GM12873 (cell line): ENCODE results near the gene PLLP.

Experiments used
- TF ChIP-seq, protein P1 (sequence below): IDR thresholded peaks from 2 replicates; pipeline ENCODE4 v1.5.1; 2012; ENCODE audit warnings: low read depth, mild to moderate bottlenecking, moderate library complexity, low read length, control low read depth; ENCODE audit not compliant: insufficient read depth; ENCODE audit errors: missing control alignments

PLLP gene

DNA sequence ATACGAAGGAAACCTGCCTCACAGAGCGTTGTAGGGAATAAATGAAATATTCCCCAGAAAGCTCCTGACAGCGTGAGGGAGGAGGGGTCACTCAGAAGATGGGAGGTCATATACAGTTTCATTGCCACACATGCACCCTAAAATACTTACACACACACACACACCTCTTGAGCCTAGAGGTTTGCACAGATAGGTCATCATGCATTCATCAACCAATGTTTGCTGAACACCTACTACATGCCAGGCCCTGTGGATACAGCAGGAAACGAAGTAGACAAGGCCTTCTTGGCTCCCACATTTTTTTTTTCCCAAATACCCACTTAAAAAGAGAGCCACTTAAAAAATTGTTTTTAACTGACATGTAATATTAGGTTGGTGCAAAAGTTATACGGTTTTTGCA, 907 bp upstream of the PLLP start:
- TF ChIP-seq, protein P1, sequence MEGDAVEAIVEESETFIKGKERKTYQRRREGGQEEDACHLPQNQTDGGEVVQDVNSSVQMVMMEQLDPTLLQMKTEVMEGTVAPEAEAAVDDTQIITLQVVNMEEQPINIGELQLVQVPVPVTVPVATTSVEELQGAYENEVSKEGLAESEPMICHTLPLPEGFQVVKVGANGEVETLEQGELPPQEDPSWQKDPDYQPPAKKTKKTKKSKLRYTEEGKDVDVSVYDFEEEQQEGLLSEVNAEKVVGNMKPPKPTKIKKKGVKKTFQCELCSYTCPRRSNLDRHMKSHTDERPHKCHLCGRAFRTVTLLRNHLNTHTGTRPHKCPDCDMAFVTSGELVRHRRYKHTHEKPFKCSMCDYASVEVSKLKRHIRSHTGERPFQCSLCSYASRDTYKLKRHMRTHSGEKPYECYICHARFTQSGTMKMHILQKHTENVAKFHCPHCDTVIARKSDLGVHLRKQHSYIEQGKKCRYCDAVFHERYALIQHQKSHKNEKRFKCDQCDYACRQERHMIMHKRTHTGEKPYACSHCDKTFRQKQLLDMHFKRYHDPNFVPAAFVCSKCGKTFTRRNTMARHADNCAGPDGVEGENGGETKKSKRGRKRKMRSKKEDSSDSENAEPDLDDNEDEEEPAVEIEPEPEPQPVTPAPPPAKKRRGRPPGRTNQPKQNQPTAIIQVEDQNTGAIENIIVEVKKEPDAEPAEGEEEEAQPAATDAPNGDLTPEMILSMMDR, result no peak

DNA sequence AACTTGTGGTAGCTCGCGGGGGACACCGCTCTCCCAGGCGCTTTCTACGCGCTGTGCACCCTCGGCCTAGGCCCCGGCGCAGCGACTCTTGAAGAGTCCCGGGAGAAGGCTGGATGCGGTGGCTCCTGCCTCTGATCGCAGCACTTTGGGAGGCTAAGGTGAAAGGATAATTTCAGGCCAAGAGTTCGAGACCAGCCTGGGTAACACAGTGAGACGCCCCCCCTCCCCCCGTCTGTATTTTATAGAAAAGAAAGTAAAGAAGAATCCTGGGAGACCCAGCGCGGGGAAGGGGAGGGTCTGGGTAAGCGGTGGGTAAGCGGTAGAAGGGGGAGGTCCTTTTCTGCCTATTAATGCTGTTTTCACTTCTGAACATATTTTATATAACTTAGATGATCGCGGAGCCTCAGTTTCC, 486 bp upstream of the PLLP start:
- TF ChIP-seq, protein P1, result no peak

DNA sequence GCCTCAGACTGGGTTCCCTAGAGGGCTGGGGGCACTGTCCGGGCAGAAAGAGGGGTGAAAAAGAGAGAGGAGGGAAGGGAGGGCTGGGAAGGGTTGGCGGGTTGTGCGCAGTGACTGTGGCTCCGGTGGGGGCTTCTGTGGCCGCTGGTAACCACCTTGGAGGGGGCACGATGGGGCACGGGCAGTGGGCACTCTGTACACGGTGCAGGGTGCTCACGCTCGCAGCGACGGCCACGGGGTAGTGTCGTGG, 588 bp downstream of the PLLP start:
- TF ChIP-seq, protein P1, result no peak

DNA sequence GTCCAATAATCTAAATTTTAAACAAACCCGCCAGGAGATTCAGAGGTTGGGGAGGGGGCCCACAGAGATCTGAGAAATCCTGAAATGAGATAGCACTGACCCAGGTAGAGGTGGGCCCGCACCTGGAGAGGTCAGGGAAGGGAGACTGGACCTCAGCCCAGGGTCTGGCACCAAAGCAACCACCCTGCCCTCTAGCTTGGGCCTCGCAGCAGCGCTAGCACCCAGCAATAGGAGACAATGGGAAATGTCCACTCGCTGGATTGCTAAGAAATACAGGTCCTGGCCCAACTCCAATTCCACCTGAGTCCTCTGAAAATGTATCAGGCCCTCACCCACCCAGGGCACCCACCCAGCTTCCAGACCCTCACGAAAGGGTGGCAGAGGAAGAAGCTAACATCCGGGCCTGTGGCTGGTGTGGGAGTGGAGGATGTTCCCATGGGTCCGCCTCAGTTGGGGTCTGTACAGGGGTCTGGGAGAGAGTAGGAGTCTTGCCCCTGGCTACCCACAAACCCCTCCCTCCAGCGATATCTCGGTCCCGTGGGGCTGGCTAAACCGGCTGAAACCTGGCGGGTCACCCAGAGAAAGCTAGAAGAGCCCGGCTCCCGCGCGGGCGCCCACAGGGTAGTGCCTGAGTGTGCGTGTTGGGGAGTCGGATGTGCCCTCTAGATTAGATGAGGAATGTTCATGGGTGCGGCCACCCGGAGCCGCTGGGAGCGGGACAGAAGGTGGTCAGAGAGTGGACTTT, 1.1 kb downstream of the PLLP start:
- TF ChIP-seq, protein P1, result no peak

DNA sequence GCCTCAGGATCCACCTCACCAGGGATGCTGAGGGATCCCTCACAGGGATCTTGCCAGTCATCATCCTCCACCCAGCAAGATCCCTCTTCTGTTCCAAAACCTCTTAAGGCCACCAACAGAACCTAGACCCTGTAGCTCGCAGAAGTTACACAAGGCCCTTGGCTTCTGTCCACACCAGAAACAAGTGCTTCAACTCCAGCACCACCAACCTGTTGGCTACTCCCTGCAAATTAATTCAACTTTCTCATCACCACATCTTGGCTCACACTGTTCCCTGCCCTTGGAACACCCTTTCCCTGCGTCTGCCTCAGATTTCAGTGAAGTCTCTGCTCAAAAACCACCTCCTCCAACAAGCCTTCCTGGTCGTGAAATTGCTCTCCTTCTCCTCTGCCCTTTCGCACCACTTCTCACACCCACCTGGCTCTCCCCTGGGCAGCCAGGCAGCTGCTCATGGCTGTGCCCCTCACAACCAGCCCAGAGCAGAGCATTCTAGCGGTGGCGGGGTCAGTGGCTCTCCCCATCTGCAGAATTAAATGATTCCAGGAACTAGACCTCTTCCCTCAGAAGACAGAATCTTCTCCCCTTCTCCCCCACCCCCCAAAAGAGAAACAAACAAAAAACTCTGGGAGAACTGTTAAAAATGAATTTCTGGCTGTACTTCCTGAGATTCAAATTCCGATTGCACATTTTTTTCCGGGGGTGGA, 1.8 kb downstream of the PLLP start:
- TF ChIP-seq, protein P1, result no peak

DNA sequence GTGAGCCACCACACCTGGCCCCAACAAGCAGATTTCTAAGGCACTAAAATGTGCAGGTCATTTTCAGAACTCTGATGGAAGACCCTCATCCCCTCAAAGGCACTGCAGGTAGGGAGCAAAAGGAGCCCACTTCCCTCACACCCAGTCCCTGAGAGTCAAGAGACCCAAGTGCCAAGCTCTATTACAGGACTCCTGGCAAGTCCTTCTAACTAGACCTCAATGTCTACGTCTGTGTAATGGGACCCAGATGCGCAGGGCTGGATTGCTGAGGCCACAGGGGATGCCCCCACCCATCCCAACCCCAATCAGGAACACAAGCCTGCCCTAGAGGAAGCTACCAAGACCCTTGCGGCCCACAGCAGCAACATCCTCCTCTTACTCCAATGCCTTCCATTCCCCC, 2.7 kb downstream of the PLLP start:
- TF ChIP-seq, protein P1, result no peak

DNA sequence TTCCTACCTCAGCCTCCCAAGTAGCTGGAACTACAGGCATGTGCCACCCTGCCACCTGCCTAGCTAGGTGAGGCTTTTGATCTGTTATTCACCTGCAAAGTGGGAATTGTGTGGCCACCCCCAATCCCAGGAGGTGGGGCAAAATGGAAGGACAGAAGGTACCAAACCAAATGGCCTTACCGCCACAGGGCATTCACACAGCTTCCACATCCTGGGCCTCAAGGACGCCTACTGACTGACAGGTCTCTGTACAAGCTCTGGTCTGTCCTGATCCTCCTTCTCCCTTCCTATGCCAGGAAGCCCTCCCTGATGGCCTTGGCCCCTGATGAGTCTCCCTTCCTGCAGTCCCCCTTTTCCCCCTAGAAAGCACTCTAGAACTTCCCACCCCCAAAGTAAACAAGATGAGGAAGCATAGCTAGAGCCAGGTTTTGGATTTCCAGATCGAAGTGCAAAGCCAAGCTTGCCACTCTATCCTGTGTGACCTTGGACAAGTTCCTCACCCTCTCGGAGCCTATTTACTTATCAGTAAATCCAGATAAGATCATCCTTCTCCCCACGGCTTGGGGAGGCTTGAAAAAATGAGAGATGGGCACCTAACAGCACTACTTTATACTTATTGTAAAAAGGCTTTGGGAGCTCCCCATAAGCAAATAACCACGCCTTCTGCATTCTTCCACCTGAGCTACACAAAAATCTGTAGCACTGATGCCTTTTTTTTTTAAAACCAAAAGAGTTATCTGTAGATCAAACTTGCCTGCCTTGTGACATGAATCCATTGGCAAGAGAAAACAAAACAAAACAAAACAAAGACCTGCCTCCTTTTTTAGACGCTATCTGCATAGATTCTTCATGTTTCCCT, 4.5 kb downstream of the PLLP start:
- TF ChIP-seq, protein P1, result no peak
